ENCODE measurements around the gene RABGEF1.
"Not testable (repeated sequence)": the region's sequence is repeated elsewhere in the genome, so short reads cannot be mapped to it uniquely, and the experiment has no call there.

- TF ChIP-seq CTCF (conservative IDR thresholded peaks at IDR 0.05; ENCODE audit: low read depth in 2 of 2), result peak; percentile 67 to 82
- not testable (repeated sequence) for TF ChIP-seq STAT1 (IDR thresholded peaks at IDR 0.05; ENCODE audit: unreplicated experiment); POLR2AphosphoS5 (IDR thresholded peaks at IDR 0.05; ENCODE audit: low read depth); REST (IDR thresholded peaks at IDR 0.05; ENCODE audit: unreplicated experiment); EZH2 (IDR thresholded peaks at IDR 0.05; ENCODE audit: low read depth, unreplicated experiment)
Measured at GRCh38 chr7:66825538-66825937, 85.0 kb downstream of the RABGEF1 start.
